Activated CD4-positive, alpha-beta T cell treated with anti-CD3 and anti-CD28 coated beads for 24 hours (primary cell): ENCODE measurements around the gene KCND3.

Experiments
- DNase-seq, 2 donors: peaks; one replicate each; pipeline ENCODE4 v3.0.0-alpha.2; 2020; ENCODE audit warnings: low read depth in 2 of 2

KCND3 gene

GRCh38 chr1:111778066-111778465 lies 211.4 kb downstream of the KCND3 start:
- DNase-seq, result no peak

GRCh38 chr1:111777301-111777700 lies 212.2 kb downstream of the KCND3 start:
- no peak for DNase-seq

- DNase-seq, result no peak
Observed at GRCh38 chr1:111776861-111777260, 212.6 kb downstream of the KCND3 start.

- DNase-seq, result no peak
Observed at GRCh38 chr1:111776391-111776790, 213.1 kb downstream of the KCND3 start.

GRCh38 chr1:111775966-111776365 lies 213.5 kb downstream of the KCND3 start:
- no peak for DNase-seq

GRCh38 chr1:111770916-111771315 lies 218.6 kb downstream of the KCND3 start:
- no peak for DNase-seq

- DNase-seq, result no peak
Observed at GRCh38 chr1:111769517-111770146, 219.8 kb downstream of the KCND3 start.

GRCh38 chr1:111768625-111769024 lies 220.8 kb downstream of the KCND3 start:
- no peak for DNase-seq

- no peak for DNase-seq
Observed at GRCh38 chr1:111768023-111768422, 221.4 kb downstream of the KCND3 start.

- DNase-seq, result no peak
Observed at GRCh38 chr1:111762332-111762731, 227.1 kb downstream of the KCND3 start.

- DNase-seq, result no peak
Observed at GRCh38 chr1:111761717-111762116, 227.8 kb downstream of the KCND3 start.

GRCh38 chr1:111758373-111758772 lies 231.1 kb downstream of the KCND3 start:
- no peak for DNase-seq

GRCh38 chr1:111756124-111756513 lies 233.3 kb downstream of the KCND3 start:
- no peak for DNase-seq

- peak; percentile 86 to 90 for DNase-seq
Observed at GRCh38 chr1:111755331-111756123, 233.9 kb downstream of the KCND3 start, which contains the start of gene DDX20. Gene DDX20 (plus strand): TSS chr1:111755901. CDS start chr1:111755925, 24 bp downstream.

GRCh38 chr1:111754984-111755330 lies 234.5 kb downstream of the KCND3 start:
- DNase-seq, result peak in 1 of 2 donors; percentile 15

- DNase-seq, result no peak
Observed at GRCh38 chr1:111751906-111752575, 237.4 kb downstream of the KCND3 start.

- DNase-seq, result no peak
Observed at GRCh38 chr1:111750856-111751255, 238.6 kb downstream of the KCND3 start.

- no peak for DNase-seq
Observed at GRCh38 chr1:111749628-111750027, 239.8 kb downstream of the KCND3 start.

- DNase-seq, result no peak
Observed at GRCh38 chr1:111747947-111748346, 241.5 kb downstream of the KCND3 start.

GRCh38 chr1:111747282-111747734 lies 242.2 kb downstream of the KCND3 start:
- DNase-seq, result peak; percentile 47 to 73

GRCh38 chr1:111746614-111746999 lies 242.9 kb downstream of the KCND3 start:
- no peak for DNase-seq
